SK-N-SH (cell line): ENCODE results near the gene STXBP6.

Experiments
- POLR2AphosphoS5 ChIP-seq: IDR thresholded peaks from 2 replicates; pipeline ENCODE4 v1.6.1; 2012; ENCODE audit warnings: low read depth, low read length
- YY1 ChIP-seq: IDR thresholded peaks from 2 replicates; pipeline ENCODE4 v1.4.0; 2012; ENCODE audit warnings: low read depth, mild to moderate bottlenecking
- TF ChIP-seq, protein P1 (sequence below): fragments of 200-600 bp; sonication (generic); IDR thresholded peaks from 2 replicates; pipeline ENCODE4 v1.6.1; 2017; ENCODE audit warnings: antibody characterized with exemption, mild to moderate bottlenecking, moderate library complexity

DNA sequence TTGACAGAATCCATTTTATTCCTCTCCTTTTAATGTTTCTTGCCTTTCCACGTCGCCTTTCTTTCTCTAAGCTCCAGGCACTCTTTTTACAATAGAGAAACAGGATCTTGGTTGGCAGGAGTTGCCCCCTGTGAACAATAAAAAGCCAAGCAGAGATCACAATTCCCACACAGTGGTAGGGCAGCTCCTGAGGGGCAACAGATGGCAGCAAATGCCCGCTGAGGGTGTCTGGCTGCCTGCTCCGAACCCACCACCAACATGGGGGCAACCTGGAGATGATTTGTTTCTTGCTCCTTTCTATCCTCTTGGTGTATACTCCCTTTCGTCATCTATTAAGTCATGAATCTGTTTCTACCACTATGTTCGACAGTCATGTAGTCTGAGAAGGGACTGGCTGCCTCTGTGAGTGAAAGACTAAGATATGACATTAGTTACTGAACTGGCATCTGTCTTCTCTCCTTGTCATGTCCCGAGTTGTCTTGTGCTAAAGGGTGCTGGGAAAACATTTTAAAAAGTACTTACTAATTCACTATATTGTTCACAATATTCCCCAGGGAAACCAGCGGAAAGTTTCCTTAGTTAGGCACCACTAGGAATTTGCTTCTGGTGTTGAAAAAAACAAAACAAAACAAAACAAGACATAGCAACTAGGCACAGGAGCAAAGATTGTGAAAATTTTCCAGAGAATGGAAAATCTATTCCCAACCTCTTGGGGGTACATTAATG lies 170.1 kb downstream of the STXBP6 start:
- no peak for TF ChIP-seq POLR2AphosphoS5
- TF ChIP-seq, protein P1, sequence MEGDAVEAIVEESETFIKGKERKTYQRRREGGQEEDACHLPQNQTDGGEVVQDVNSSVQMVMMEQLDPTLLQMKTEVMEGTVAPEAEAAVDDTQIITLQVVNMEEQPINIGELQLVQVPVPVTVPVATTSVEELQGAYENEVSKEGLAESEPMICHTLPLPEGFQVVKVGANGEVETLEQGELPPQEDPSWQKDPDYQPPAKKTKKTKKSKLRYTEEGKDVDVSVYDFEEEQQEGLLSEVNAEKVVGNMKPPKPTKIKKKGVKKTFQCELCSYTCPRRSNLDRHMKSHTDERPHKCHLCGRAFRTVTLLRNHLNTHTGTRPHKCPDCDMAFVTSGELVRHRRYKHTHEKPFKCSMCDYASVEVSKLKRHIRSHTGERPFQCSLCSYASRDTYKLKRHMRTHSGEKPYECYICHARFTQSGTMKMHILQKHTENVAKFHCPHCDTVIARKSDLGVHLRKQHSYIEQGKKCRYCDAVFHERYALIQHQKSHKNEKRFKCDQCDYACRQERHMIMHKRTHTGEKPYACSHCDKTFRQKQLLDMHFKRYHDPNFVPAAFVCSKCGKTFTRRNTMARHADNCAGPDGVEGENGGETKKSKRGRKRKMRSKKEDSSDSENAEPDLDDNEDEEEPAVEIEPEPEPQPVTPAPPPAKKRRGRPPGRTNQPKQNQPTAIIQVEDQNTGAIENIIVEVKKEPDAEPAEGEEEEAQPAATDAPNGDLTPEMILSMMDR = no peak
- no peak for TF ChIP-seq YY1
